G401.6 (cell line): ENCODE measurements around the gene ADARB2.

ENCODE experiments used
- FAIRE-seq: peaks from 2 replicates; lab custom pipeline; 2012; peaks lifted over from hg19 to GRCh38; lab: Jason Lieb, UNC

ADARB2 gene

DNA sequence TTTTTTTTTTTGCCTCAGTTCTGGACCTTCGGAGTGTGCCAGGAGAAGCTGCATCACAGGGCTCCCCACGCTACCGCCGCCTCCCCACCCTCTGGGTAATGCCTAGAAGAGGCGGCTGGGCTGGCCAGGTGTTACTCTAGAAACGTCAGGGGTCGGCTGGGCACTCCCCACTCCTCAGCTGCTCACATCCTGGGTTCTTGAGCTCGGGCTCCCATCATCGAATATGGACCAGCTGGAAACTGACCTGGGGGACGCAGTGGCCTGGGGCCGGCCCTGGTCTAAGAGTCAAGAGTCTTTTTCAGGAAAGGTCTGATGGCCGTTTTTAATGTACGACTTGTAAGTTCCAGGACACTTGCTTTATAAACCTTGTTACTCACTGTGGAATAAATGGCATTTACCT is 354.6 kb downstream of the ADARB2 start:
- no peak for FAIRE-seq

DNA sequence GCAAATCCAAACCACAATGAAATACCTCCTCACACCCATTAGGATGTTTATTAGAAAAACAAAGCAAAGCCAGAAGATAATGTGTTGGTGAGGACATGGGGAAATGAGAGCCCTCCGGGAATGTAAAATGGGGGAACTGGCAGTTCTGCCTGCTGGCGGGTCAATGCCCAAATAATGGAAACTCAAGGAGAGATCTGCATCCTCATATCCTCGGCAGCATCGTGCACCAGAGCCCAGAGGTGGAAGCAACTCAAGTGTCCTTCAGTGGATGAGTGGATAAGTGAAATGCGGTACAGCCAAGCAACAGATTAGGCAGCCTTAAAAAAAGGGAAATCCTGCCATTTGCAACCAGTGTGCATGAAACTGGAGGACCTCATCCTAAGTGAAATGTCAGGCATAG is 356.0 kb downstream of the ADARB2 start:
- FAIRE-seq, result no peak

DNA sequence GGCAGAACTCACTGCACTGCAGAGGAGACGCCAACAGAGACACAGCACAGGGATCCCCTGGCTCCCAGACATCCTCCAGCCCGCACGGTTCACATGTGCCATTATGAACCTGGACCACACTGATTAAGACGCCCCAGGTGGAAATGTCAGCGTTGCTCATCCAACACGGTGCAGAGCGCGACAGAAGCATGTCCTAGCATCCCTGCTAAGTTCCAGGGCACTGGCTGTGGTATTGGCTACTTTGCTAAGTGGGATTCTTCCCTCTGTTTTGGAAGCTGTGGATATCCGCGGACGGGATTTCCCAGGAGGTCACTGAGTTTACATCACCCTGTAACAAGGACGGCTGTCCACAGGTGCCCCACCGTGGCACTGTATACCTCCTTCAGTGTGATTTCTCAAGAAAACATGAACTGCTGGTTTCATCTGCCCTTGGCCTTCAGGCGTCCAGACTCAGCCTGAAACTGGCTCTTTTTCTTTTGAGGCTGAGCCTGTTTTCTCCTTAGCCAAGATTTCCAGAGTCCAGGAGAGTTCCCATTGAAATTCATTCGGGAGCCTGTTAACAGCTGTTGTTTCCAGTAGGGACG is 357.1 kb downstream of the ADARB2 start:
- FAIRE-seq, result no peak

DNA sequence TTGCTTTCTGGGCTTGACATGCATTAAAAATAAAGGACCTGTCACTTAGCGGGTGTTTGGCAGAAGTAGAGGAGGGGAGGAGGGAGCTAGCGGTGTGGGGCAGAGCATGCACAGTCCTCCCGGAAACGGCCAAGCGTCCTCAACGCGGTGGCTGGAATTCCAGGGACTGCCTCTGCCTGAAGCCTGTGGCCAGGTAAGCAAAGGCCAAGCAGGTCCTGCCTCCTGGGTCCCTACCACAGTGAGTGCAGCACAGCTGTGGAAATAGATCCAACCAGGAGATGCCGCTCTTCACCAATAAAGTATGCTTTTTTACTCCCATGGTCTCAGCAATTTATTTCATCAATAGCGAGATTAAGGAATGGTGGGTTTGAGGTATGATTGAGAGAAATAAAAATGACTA is 357.7 kb downstream of the ADARB2 start:
- no peak for FAIRE-seq

DNA sequence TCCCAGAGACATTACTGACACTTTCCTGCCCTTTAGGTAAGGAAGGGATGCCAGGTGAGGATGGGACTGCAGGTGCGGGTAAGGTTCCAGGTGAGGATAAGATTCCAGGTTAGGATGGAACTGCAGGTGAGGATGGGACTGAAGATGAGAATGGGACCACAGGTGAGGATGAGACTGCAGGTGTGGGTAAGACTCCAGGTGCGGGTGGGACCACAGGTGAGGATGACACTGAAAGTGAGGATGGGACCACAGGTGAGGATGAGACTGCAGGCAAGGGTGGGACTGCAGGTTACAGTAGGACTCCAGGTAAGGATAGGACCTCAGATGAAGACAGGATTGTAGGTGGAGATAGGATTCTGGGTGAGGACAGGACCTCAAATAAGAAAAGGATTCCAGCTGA is 358.9 kb downstream of the ADARB2 start:
- no peak for FAIRE-seq

DNA sequence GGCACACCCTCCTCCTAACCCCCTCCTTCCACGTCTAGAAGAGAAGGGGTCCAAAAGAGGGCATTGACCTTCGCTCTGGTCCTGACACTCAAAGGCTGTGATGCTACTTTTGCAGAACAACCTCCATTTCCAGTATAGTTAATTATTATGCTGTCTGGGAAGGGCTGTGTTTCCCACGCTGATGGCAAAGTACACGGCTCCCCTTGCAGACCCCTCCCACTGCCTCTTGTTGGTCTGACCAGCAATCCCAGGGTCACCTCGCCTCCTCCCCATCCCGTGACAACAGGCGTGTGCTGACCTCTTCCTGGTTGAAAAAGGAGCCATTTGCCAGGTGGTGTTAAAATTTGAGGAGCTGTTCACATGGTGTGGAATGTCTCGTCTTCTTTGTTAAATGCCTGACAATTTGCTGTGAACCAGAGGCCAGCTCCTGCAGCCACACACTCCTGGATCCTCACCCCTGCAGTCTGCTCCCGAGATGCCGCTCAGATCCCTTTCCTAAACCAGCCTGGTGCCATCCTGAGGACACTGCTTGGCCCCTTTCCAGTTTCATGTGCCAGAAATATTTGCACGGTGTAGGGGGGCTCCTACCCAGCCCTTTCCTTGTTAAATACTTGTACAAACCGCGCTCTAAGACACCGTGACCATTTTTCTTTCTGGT is 359.5 kb downstream of the ADARB2 start:
- no peak for FAIRE-seq

DNA sequence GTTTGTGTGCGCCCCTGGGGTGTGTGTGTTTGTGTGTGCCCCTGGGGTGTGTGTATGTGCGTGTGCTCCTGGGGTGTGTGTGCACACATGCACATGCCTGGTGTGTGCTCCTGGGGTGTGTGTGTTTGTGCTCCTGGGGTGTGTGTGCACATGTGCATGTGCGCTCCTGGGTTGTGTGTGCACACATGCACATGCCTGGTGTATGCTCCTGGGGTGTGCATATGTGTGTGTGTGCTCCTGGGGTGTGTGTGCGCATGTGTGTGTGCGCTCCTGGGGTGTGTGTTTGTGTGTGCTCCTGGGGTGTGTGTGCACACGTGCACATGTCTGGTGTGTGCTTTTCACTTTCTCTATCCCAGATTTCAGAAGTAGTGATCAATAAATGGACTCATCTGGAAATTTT is 360.1 kb downstream of the ADARB2 start:
- FAIRE-seq, result no peak

DNA sequence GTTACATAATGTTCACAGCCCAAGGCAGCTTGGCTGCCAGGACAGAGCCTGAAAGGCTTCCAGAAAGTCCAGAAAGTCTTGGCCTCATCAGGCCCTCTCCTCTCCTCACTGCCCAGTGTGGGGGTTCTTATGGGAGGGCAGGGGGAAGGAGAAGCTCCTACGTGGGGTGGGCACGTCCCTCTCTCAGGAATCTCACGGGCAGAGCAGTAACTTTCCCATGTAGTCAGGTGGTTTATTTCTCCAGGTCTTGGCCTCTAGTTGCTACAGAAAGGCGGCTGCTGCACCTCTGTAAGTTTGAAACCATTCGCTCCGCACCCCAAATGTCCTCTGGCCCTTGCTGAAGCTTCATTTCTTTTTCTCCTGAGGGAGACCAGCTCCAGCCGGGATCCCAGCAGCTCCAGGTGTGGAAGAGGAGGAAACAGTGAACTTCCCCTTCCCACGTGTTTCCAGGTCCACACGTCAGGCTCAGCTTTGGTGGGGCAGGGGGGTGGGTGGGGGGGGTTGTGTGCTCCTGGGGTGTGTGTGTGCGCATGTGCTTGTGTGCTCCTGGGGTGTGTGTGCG is 360.9 kb downstream of the ADARB2 start:
- FAIRE-seq, result no peak

DNA sequence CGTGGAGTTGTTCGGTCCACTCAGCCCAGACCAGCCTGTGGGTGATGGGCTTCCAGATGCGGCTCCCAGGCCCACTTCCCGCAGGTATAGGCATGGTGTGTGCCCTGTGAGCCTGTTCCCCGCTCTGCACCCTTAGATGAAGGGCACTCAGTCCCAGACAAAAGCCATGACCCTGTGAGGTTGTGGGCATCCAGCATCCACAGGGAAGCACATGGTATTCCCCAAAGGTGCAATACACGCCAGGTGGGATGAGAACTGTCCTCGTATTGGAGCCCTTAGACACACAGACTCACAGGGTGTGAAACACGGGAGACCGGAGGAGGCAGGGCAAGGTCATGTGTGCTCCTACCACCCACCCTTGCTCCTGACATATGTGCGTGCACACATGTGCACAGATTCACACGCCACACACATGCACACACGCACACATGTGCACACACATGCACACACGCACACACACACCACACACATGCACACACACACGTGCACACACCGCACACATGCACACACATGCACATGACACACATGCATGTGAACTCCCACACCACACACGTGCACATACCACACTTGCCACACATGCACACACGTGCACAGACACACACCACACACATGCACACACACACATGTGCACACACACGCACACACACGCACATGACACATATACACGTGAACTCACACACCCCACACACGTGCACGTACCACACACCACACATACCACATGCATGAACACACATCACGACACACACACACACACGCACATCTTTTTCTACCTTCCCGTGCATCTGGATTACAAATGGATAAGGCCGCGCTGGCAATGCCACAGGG is 361.8 kb downstream of the ADARB2 start:
- no peak for FAIRE-seq

DNA sequence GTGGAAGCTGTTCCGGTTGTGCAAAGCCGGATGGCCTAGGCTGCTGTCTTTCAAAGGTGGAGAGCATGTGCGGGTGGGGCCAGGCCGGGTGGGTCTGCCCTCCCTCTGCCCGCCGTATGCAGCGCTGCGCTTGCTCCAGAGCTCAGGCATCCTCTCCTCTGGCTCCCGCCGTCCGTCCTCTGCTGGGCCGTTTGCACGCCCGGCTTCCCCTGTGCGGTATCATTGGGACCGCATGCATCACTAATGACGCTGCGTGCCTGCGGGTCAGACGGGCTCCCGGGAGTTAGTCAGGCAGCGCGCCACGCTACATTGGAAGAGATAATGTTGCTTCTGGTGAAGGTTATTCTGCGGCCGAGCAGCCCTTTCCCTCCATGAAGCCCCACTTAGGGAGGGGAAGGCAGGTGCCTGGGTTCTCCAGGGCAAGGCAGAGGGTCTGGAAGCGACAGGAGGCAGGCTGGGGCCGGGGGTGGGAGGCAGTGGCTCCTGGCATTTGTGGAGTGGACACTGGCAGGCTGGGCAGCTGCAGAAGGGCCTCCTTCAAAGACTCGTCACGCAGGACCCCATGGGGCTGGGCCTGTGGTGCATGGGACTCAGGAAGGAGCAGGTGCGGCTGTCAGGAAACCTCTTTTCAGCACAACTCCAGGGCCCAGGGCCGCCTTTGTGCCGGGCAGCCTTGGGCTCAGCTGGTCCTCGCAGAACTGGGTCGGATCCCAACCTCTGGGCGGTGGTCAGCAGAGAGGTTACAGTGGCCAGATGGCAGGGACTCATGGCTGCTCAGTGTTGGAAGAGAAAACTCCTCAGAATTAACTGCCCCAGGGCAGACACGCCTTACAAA is 362.6 kb downstream of the ADARB2 start:
- FAIRE-seq, result no peak

DNA sequence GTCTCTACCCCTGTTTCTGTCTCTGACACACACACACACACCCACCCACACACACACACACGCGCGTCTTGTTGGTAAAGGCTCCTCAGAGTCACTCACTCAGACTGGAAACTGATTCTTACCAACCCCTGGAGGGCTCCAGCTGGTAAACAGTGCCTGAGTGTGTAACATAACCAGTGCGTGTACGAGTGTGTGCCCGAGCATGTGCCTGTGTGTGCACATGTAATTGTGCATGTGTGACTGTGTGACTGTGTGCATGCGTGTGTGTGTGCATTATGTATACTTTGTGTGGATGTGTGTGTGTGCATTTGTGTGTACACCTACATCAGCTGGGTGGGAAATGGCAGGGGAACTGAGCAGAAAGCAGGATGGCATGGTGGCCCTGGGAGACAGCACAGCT is 364.0 kb downstream of the ADARB2 start:
- FAIRE-seq, result no peak

DNA sequence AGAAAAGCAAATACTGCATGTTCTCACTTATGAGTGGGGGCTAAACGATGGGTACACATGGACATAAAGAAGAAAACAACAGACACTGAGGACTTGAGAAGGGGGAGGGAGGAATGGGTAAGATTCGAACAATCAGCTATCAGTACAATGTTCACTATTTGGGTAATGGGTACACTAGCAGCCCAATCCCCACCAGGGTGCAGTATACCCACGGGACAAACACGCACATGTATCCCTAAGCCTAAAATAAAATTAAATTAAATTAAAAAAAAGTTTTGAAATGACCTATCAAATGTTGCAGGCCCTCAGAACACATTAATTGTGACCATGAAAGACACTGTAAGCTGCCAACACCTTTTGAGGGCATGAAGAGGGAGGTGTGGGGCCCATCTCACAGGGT is 365.1 kb downstream of the ADARB2 start:
- FAIRE-seq, result no peak

DNA sequence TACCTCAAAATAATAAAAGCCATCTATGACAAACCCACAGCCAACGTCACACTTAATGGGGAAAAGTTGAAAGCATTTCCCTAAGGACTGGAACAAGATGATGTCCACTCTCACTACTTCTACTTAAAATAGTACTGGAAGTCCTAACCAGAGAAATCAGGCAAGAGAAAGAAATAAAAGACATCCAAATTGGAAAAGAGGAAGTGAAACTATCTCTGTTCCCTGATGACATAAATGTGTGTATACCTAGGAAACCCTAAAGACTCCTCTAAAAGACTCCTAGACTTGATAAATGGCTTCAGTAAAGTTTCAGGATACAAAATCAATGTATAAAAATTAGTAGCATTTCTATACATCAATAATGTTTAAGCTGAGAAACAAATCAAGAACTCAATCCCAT is 367.0 kb downstream of the ADARB2 start:
- FAIRE-seq, result no peak

DNA sequence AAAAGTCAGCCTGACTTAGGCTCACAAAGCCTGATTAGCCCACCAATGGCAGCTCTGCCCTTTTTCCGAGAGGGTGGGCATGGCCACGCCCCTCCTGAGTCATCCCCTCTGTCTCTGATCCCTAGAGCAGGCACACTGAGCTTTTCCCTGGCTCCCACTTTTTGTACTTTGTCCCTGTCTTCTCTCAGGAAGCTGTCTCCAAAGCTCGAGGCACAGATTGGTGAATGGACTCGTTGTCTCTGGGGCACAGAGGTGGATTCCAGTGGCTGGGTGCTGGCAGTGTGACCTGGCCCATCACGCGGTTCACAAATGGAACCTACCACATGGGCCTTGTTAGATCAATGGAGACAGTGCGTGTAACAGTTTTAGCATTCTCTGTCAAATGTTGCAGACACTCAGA is 367.7 kb downstream of the ADARB2 start:
- no peak for FAIRE-seq

DNA sequence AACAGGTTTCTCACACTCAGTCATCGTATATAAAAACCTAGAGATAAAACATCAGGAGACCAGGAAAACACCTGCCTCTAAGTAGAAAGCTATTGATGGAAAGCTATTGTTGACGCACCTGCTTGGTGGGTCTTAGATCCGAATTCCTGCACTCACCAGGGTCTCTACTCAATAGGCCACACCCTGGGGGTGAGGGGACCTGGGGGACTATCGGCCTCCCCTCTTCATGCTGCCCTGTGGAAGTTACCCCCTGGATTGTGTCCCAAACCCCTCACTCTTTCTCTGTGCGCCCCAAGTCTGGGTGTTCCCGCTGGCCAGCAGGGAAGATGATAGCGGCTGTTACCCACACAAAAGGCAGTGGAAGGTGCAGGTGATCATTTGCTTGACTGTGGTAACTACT is 368.1 kb downstream of the ADARB2 start:
- no peak for FAIRE-seq

DNA sequence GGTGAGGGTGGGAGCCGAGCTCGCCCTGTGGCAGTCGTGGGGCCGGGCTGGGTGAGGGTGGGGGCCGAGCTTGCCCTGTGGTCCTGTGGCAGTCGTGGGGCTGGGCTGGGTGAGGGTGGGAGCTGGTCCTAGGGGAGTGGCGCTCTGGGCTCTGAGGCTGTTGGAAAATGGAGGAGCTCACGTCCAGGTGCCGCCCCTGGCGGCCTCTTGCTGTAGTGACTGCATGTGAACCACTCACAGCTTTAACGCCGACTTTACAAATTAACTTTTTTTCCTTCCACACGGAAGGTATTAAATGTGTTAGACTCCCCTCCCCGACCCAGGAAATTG is 368.5 kb downstream of the ADARB2 start:
- FAIRE-seq, result no peak

DNA sequence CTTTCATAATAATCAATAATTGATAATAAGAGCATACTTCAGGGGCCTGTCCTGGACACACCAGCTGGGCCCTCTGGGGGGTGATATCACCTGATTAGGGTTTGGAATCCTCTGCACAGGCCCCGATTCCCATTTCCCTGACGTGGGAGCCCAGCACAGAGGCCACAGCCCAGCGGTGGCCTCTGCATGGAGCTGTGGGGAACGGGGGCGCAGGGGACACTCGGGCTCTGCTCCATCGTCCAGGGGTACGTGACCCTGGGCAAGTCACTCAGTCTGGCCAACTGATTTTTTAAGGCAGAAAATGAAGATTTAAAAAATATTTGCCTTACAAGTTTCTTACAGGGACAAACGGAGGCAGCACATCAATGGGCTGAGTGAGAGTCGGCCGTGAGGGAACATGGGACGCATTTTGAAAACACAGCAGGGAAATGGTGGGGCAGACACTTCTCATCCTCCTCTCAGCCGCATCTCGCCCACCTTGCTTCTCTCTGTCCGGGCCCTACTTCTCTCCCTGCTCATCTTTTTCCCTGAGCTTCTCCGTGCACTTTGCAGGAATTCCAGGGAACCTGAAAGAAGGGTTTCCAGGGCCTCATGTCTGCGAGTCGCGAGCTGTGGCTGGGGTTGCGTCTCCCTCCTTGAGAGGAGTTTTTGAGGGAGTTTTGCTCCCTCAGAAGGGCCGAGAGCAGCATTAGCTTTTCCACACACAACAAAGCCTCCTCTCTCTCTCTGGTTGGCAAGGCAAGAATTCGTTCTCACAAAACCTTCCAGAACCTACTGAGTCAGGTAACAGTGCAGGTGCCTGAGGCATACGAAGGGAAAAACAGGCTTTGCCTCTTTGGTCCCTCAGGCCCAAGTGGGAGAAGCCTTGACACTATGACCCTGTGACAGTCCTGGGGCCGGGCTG is 369.1 kb downstream of the ADARB2 start:
- no peak for FAIRE-seq

DNA sequence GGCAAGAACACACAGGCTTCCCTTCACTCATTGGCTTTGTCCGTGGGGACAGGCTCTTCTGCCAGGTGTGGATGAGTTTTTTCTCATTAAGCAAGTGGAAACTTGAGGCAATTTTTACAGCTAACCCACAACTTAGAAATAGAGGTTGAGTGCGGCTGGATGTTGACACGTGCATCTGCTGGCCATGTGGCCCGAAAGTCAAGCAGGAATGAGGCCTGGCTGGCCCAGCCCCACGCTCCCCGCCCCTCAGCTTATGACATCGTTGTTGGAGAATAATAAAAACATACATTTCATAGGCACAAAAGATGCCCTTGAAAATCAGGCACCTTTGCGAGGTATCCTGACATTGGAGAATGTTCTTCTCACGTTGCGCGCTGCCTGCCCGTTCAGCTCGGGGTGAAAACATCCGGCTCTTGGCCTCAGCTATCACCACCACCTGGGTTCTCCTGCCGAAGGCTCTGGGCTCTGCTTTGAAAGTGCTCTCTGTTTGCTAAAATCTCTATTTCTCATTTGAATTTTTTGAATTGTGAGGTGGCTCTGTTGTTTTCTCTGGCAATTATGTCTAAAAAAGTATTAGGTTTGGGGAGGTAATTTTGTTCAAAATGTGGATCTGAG is 370.4 kb downstream of the ADARB2 start:
- FAIRE-seq, result no peak

DNA sequence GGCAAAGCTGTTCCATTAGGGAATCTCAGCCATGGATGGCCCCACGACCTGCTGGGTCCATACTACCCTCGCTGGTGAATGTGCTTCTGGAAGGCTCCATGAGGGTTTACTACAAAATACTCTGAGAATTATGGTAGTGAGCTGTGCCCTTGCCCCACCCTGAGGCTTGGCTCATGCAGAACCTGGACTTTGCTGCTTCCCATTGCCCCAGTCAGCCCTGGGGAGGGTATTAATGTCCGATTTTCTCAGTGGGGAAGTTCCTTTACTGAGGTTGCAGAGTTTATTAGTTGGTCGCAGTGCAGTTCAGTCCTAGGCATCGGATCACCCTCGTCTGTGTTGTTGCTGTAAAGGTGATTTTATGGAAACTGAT is 371.0 kb downstream of the ADARB2 start:
- FAIRE-seq, result no peak

DNA sequence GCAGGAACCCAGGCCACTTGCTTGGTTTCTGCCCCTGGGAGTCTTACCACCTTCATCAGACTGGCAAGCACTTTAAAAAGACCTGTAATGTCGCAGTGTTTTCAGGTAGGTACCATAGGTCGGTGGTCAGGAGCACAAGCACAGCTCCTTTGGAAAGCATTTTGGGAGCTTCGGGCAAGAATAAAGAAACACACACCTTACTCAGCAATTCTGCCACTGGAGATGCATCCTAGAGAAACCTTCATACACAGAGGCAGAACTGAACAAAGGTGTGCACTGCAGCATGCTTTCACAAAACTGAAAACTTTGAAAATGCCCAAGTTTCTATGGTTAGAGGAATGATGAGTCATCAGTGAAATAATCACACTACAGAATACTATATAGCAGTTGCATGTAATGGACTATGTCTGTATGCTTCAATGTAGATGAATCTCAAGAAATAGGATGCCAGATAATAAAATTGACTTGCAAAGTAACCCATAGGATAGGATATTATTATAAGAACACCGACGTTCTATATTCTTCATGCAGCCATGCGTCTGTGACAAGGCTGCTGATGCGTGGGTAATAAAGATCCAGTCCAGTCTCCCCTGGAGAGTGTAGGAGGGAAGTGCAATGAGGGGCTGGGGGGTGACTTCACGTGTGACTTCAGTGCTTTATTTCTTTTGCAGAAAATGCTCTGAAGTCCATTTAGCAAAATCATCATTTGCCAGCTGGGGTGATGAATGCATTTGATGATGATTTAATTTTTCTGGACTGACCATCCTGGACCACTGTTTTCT is 371.6 kb downstream of the ADARB2 start:
- no peak for FAIRE-seq
